OCI-LY7 (cell line): ENCODE results near the gene LDLRAD2.

Source experiments
- EZH2phosphoT487 ChIP-seq: fragments of 200-600 bp; sonication (generic); IDR thresholded peaks from 2 replicates; pipeline ENCODE4 v1.6.1; 2018; ENCODE audit warnings: low read depth, borderline replicate concordance, mild to moderate bottlenecking, mixed run types, antibody characterized with exemption, low read length, moderate library complexity, mixed read lengths
- TF ChIP-seq, protein P1 (sequence below): fragments of 200-600 bp; sonication (generic); conservative IDR thresholded peaks from 2 replicates; pipeline ENCODE4 v1.5.1; 2014; ENCODE audit warnings: mild to moderate bottlenecking, antibody characterized with exemption, low read length, moderate library complexity, mixed read lengths

DNA sequence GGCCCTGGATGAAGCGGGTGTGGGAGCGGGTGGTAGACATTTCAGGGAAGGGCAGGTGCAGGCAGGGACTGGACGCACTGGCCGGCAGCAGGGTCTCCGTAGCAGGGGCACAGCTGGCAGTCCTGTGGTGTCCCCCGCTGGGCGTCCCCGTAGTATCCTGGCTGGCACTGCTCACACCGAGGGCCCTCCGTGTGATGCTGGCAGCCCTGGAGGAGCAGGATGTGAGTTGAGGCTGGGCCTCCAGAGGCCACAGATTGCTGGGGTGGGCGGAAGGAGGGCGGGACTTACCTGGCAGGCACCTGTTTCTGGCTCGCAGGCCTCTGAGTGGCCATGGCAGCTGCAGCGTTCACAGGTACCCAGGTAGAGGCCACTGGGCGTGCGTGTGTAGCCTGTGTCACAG, 62.3 kb downstream of the LDLRAD2 start:
- TF ChIP-seq, protein P1, sequence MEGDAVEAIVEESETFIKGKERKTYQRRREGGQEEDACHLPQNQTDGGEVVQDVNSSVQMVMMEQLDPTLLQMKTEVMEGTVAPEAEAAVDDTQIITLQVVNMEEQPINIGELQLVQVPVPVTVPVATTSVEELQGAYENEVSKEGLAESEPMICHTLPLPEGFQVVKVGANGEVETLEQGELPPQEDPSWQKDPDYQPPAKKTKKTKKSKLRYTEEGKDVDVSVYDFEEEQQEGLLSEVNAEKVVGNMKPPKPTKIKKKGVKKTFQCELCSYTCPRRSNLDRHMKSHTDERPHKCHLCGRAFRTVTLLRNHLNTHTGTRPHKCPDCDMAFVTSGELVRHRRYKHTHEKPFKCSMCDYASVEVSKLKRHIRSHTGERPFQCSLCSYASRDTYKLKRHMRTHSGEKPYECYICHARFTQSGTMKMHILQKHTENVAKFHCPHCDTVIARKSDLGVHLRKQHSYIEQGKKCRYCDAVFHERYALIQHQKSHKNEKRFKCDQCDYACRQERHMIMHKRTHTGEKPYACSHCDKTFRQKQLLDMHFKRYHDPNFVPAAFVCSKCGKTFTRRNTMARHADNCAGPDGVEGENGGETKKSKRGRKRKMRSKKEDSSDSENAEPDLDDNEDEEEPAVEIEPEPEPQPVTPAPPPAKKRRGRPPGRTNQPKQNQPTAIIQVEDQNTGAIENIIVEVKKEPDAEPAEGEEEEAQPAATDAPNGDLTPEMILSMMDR = no peak
- no peak for TF ChIP-seq EZH2phosphoT487
